OCI-LY7 (cell line): Measurements from ENCODE around the gene POLR2L.

ENCODE experiments used
- EZH2phosphoT487 ChIP-seq: fragments of 200-600 bp; sonication (generic); IDR thresholded peaks from 2 replicates; pipeline ENCODE4 v1.6.1; 2018; ENCODE audit warnings: low read depth, borderline replicate concordance, mild to moderate bottlenecking, mixed run types, antibody characterized with exemption, low read length, moderate library complexity, mixed read lengths
- TF ChIP-seq, protein P1 (sequence below): fragments of 200-600 bp; sonication (generic); conservative IDR thresholded peaks from 2 replicates; pipeline ENCODE4 v1.5.1; 2014; ENCODE audit warnings: mild to moderate bottlenecking, antibody characterized with exemption, low read length, moderate library complexity, mixed read lengths

DNA sequence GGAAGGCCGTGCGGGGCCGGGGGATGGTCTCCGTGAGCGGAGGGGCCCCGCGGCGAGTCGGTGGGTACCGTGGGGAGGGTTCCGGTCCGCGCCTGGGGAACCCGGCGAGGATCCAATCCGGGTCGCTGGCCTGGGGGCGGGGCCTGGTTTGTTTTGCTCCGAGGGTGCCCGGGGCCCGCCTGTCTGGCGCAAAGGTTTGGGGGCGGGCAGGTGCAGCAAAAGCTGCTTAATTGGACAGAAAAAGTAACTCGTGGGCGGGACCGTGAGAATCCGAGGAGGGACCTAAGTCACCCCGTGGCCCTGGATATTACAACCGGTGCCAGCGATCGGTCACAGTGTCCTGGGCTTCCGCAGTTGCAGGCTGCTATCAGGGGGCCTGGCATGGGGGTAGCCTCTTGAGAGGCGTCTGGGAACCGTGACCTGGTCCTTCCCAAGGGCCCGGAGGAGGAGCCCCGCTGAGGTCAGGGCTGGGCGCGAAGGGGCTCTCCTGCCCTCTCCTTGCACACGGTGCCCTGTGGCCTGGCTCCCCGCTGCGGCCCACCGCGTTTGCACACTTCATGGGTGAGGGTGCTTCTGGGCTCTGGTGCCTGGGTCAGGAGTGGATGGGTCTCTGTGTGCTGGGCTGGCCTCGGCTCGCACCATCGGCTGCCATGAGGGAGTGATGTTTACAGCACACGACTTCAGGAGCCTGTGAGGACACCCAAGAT is 22.2 kb downstream of the POLR2L start:
- TF ChIP-seq, protein P1, sequence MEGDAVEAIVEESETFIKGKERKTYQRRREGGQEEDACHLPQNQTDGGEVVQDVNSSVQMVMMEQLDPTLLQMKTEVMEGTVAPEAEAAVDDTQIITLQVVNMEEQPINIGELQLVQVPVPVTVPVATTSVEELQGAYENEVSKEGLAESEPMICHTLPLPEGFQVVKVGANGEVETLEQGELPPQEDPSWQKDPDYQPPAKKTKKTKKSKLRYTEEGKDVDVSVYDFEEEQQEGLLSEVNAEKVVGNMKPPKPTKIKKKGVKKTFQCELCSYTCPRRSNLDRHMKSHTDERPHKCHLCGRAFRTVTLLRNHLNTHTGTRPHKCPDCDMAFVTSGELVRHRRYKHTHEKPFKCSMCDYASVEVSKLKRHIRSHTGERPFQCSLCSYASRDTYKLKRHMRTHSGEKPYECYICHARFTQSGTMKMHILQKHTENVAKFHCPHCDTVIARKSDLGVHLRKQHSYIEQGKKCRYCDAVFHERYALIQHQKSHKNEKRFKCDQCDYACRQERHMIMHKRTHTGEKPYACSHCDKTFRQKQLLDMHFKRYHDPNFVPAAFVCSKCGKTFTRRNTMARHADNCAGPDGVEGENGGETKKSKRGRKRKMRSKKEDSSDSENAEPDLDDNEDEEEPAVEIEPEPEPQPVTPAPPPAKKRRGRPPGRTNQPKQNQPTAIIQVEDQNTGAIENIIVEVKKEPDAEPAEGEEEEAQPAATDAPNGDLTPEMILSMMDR: no peak
- TF ChIP-seq EZH2phosphoT487: no peak
